Activated CD4-positive, alpha-beta T cell treated with anti-CD3 and anti-CD28 coated beads, Interleukin-2, amount 10 ng/mL, durations not matched to agents 24 days and 14 days (primary cell): ENCODE measurements around the gene ABLIM2. TPM values are rescaled to one million over a fixed set of nuclear protein-coding genes. Genes with fewer than 3 reads are reported as not detected.

Experiments used
- DNase-seq: peaks from one replicate; pipeline ENCODE4 v3.0.0; 2022
- H3K27ac Mint-ChIP-seq: one replicate; pipeline ENCODE4 v1.8.0; 2022; ENCODE audit warnings: mild to moderate bottlenecking, mixed read lengths
- H3K27me3 Mint-ChIP-seq: one replicate; pipeline ENCODE4 v1.8.0; 2022; ENCODE audit warnings: mixed read lengths
- H3K36me3 Mint-ChIP-seq: one replicate; pipeline ENCODE4 v1.8.0; 2022; ENCODE audit warnings: low read depth, mild to moderate bottlenecking, mixed read lengths
- H3K4me1 Mint-ChIP-seq: one replicate; pipeline ENCODE4 v1.8.0; 2021; ENCODE audit warnings: mixed read lengths
- H3K4me3 Mint-ChIP-seq: one replicate; pipeline ENCODE4 v1.8.0; 2022; ENCODE audit warnings: mild to moderate bottlenecking, moderate library complexity, mixed read lengths
- H3K9me3 Mint-ChIP-seq: one replicate; pipeline ENCODE4 v1.8.0; 2021; ENCODE audit warnings: mixed read lengths
- intact Hi-C: fragments of 100-400 bp; cut with micrococcal nuclease; formaldehyde crosslinking; loops from one replicate; pipeline ENCODE4 v1.15.1; 2023
- total RNA-seq: library from RNA; stranded (reverse); gene quantifications from 2 replicates; pipeline ENCODE4 v1.2.3, GENCODE V29; 2022

Gene ABLIM2
- total RNA-seq, 1 donor from 2014 or later = 0.63 TPM

DNA sequence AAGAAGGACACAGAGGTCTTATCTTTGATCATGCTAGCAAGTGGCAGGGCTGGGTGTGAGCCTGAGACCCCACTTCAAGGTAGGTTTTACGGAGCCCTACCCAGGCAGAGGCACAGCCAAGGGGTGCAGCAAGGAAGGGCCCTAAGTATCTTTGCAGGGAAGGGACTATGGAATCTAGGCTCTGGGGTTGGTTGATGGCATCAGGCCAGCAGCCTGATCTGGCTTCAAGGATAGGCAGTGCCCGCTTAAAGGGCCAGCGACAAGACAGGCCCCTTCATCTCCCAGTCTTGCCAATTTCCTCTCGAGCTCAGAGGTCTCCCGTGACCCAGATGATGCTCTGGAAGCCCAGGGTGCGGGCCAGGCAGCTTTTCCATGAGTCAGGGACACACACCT is 5.8 kb downstream of the ABLIM2 start:
- Mint-ChIP-seq H3K4me3 (no peak overlapping the region), H3K27ac (no peak overlapping the region), H3K4me1 (no peaks in the 10 kb centered on the region), H3K9me3 (no peaks in the 10 kb centered on the region), H3K27me3 (peaks cover 18% of the 10 kb centered on the region), H3K36me3 (no peaks in the 10 kb centered on the region)
- DNase-seq = no peak
- intact Hi-C loops = no loop called here

- Mint-ChIP-seq H3K27me3 (peaks cover 13% of the 10 kb centered on the region), H3K36me3 (no peaks in the 10 kb centered on the region), H3K9me3 (no peaks in the 10 kb centered on the region), H3K4me1 (no peaks in the 10 kb centered on the region), H3K4me3 (no peak overlapping the region), H3K27ac (no peak overlapping the region)
- intact Hi-C loops = no loop called here
- DNase-seq = no peak
Measured at GRCh38 chr4:8152090-8152864, 6.3 kb downstream of the ABLIM2 start.

GRCh38 chr4:8151165-8151650 is 7.4 kb downstream of the ABLIM2 start:
- no peak for DNase-seq
- Mint-ChIP-seq H3K27ac (no peak overlapping the region), H3K27me3 (peaks cover 7% of the 10 kb centered on the region), H3K36me3 (no peaks in the 10 kb centered on the region), H3K9me3 (no peaks in the 10 kb centered on the region), H3K4me1 (no peaks in the 10 kb centered on the region), H3K4me3 (no peak overlapping the region)
- intact Hi-C loops = no loop called here

DNA sequence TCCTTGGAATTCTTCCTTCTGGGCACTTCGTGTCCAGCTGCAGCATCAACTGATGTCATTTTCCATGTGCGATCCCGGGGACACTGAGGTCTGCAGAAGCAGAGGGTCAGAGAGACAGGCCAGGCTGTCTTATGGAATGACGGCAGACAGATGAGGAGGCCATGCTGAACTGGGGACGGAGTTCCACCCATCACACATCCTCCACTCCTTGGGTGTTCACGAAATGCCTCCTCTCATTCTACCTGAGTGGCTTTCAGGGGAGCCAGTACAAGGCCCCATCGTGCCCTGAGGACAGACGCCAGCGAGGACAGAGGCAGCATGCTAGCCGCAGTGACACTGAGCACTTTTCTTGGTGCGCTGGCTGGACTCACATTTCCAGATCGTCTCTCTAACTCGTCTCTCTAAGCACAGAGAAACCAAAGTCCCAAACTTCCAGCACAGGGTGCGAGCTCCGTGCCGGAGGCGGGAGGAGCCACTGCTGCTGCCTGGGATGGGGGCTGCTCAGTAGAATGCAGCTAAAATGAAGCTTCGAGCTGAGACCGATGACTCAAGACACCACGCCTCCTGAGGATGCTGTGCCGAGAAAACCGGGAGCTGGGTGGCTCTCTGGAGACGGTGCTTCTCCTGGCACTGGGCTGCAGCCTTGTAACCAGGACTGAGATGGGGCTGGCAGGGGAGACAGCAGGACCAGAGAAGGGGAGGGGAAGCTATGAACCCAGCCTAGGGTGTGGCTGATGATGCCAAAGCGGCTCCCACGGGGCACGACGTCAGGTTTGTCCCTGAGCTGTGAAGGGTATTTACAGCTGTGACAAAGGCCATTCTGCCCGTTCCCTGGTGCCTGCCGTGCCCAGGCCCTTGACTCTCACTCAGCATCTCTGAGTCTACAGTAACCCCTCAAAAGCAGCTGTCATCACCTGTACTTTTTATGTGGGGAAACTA is 8.2 kb downstream of the ABLIM2 start:
- no peaks in the 10 kb centered on the region for H3K9me3 Mint-ChIP-seq
- H3K27me3 Mint-ChIP-seq = peaks cover 5% of the 10 kb centered on the region
- no peaks in the 10 kb centered on the region for H3K4me1 Mint-ChIP-seq
- no peak overlapping the region for H3K27ac Mint-ChIP-seq
- H3K36me3 Mint-ChIP-seq = no peaks in the 10 kb centered on the region
- no peak for DNase-seq
- no peak overlapping the region for H3K4me3 Mint-ChIP-seq
- intact Hi-C loops = no loop called here

DNA sequence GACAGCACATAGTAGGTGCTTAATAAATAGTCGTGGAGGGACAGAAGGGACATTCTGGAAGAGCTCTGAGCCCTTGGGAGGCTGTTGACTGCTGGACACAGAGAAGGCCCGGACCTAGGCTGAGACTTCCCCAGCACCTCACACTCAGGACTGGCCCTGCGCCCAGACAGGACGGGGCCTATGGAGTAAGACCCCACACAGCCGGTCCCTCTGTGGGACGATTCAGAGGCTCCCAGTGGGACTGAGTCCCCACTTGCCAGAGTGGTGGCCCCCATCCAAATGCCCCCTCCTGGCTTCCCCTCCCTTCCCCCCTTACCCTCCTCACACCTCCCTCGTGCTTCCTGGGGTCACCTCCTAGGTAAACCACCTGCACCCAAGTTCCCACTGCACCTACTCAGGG is 8.9 kb downstream of the ABLIM2 start:
- H3K27ac Mint-ChIP-seq = no peak overlapping the region
- intact Hi-C loops = no loop called here
- peaks cover under 1% of the 10 kb centered on the region for H3K27me3 Mint-ChIP-seq
- H3K4me3 Mint-ChIP-seq = no peak overlapping the region
- no peaks in the 10 kb centered on the region for H3K36me3 Mint-ChIP-seq
- no peaks in the 10 kb centered on the region for H3K4me1 Mint-ChIP-seq
- H3K9me3 Mint-ChIP-seq = no peaks in the 10 kb centered on the region
- DNase-seq = no peak

GRCh38 chr4:8148785-8149435 is 9.7 kb downstream of the ABLIM2 start:
- no peak for DNase-seq
- no peaks in the 10 kb centered on the region for H3K4me1 Mint-ChIP-seq
- no peaks in the 10 kb centered on the region for H3K9me3 Mint-ChIP-seq
- no peak overlapping the region for H3K27ac Mint-ChIP-seq
- no peaks in the 10 kb centered on the region for H3K27me3 Mint-ChIP-seq
- no peak overlapping the region for H3K4me3 Mint-ChIP-seq
- intact Hi-C loops = no loop called here
- H3K36me3 Mint-ChIP-seq = no peaks in the 10 kb centered on the region

- no peak overlapping the region for H3K4me3 Mint-ChIP-seq
- H3K4me1 Mint-ChIP-seq = no peaks in the 10 kb centered on the region
- intact Hi-C loops = no loop called here
- no peaks in the 10 kb centered on the region for H3K36me3 Mint-ChIP-seq
- no peaks in the 10 kb centered on the region for H3K27me3 Mint-ChIP-seq
- no peak for DNase-seq
- no peaks in the 10 kb centered on the region for H3K9me3 Mint-ChIP-seq
- no peak overlapping the region for H3K27ac Mint-ChIP-seq
Measured at GRCh38 chr4:8148159-8148558, 10.5 kb downstream of the ABLIM2 start.

- no peaks in the 10 kb centered on the region for H3K36me3 Mint-ChIP-seq
- H3K27me3 Mint-ChIP-seq = no peaks in the 10 kb centered on the region
- no peak overlapping the region for H3K4me3 Mint-ChIP-seq
- no peak overlapping the region for H3K27ac Mint-ChIP-seq
- no peaks in the 10 kb centered on the region for H3K4me1 Mint-ChIP-seq
- H3K9me3 Mint-ChIP-seq = no peaks in the 10 kb centered on the region
- DNase-seq = no peak
- intact Hi-C loops = no loop called here
Measured at GRCh38 chr4:8147231-8147970, 11.2 kb downstream of the ABLIM2 start.

DNA sequence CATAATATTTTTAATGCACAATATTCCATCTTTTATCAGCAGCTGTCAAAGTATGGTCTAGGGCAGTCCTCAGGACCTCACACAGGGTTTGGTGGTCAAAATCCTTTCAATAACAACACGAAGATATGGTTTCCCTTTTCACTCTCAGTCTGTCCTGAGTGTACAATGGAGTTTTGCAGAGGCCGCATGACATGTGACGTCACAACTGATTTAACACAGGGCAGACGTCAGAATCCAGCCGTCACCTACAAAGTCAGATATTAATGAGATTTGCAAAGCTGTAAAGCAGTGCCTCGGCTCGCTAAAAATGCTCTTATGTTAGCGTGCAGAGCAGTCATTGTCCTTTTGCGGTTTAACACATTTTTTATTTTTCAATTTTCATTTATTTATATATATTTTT is 12.5 kb downstream of the ABLIM2 start:
- intact Hi-C loops = no loop called here
- H3K27me3 Mint-ChIP-seq = no peaks in the 10 kb centered on the region
- no peak for DNase-seq
- no peak overlapping the region for H3K27ac Mint-ChIP-seq
- H3K36me3 Mint-ChIP-seq = no peaks in the 10 kb centered on the region
- H3K9me3 Mint-ChIP-seq = no peaks in the 10 kb centered on the region
- H3K4me3 Mint-ChIP-seq = no peak overlapping the region
- H3K4me1 Mint-ChIP-seq = no peaks in the 10 kb centered on the region

- Mint-ChIP-seq H3K4me3 (no peak overlapping the region), H3K27ac (no peak overlapping the region), H3K27me3 (no peaks in the 10 kb centered on the region), H3K36me3 (no peaks in the 10 kb centered on the region), H3K9me3 (no peaks in the 10 kb centered on the region), H3K4me1 (no peaks in the 10 kb centered on the region)
- DNase-seq = no peak
- intact Hi-C loops = no loop called here
Measured at GRCh38 chr4:8144359-8144758, 14.3 kb downstream of the ABLIM2 start.

DNA sequence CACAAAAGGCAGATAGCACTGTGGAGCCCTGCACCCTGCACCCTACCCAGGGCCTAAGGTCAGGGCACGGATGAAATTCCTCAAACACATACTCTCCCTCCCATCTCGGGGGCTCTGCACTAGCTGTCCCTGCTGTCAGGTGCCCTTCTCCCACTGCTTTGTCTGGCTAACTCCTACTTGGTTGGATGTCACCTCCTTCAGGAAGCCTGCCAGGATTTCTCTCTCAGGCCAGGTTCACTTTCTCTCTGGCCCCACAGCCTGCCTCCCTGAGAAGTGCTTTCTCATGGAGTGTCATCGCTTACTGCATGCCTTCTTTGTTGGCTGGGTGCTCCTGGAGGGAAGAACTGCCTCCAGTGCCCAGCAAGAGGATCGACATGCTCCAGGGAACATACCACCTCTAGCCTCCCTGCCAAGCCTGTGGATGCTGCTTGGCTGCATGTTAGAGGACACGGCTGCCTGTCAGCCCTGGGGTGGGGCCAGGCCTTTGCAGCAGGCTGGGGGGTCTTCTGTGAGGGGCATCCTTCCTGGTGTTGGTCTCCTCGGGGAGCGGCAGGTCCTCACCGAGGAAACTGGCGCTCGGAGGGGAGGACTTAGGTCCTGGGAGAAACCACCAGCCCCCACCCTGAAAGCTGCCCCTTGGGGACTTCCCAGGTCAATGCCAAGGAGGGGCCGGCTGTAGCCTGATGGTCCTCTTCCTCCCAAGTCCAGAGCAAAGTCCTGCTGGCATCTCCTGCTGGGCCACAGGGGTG is 15.0 kb downstream of the ABLIM2 start:
- Mint-ChIP-seq H3K27ac (no peak overlapping the region), H3K27me3 (no peaks in the 10 kb centered on the region), H3K9me3 (no peaks in the 10 kb centered on the region), H3K4me3 (no peak overlapping the region), H3K4me1 (no peaks in the 10 kb centered on the region), H3K36me3 (no peaks in the 10 kb centered on the region)
- DNase-seq = no peak
- intact Hi-C loops = no loop called here

DNA sequence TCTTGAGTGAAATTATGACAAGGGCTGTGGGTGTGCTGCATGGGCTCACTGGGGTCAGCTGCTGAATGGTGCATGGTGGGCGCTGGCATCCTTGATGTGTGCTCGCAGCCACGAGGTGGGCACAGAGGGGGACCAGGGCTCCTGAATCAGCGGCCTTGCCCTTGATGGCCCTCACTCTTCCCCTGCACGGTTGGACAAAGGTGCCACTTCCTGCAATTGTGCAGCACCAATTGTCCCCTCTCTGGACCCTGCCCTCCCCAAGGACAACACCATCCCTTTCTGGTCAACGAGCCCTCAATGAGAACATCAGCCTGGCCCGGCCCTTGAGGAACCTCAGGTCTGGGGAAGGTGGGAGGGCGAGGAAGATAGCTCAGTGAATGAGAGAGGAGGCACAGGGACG is 16.1 kb downstream of the ABLIM2 start:
- no peaks in the 10 kb centered on the region for H3K36me3 Mint-ChIP-seq
- intact Hi-C loops = no loop called here
- H3K27me3 Mint-ChIP-seq = no peaks in the 10 kb centered on the region
- H3K4me3 Mint-ChIP-seq = no peak overlapping the region
- H3K9me3 Mint-ChIP-seq = no peaks in the 10 kb centered on the region
- no peak for DNase-seq
- H3K27ac Mint-ChIP-seq = no peak overlapping the region
- no peaks in the 10 kb centered on the region for H3K4me1 Mint-ChIP-seq

DNA sequence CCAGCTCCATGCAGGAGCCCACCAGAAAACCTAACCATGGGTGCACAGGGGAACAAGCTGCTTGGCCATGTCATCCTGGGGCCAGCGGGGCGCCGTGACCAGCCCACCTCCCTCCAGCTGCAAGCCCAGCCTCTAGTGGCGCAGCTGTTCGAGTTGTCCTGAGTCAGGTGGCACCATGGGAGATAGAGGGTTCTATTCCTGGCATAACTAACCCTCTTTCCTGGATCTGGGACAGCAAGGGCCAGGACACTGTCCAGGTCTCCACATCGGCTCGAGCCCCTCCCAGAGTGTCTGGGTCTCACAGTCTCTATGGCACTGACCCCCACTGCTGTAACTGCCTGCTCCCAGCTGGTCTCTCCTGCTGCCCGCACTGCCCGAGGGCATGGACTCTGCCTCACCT is 16.7 kb downstream of the ABLIM2 start:
- no peak overlapping the region for H3K4me3 Mint-ChIP-seq
- no peaks in the 10 kb centered on the region for H3K27me3 Mint-ChIP-seq
- no peaks in the 10 kb centered on the region for H3K9me3 Mint-ChIP-seq
- intact Hi-C loops = no loop called here
- H3K27ac Mint-ChIP-seq = no peak overlapping the region
- no peak for DNase-seq
- H3K36me3 Mint-ChIP-seq = no peaks in the 10 kb centered on the region
- H3K4me1 Mint-ChIP-seq = no peaks in the 10 kb centered on the region
